NB4 (cell line): Measurements from ENCODE around the gene UST.

ENCODE experiments used
- DNase-seq: peaks from one replicate; pipeline ENCODE4 v3.0.0; 2010; ENCODE audit warnings: low read depth
- H3K4me3 ChIP-seq: one replicate; pipeline ENCODE4 v1.5.1; 2011; ENCODE audit warnings: mild to moderate bottlenecking, low read depth, low read length, moderate library complexity
- CTCF ChIP-seq: IDR thresholded peaks from one replicate; pipeline ENCODE4 v1.5.1; 2012; ENCODE audit warnings: low read depth, low read length
- MYC ChIP-seq: IDR thresholded peaks from 2 replicates; pipeline ENCODE4 v1.6.1; 2011; ENCODE audit warnings: low read depth, low read length
- POLR2A ChIP-seq: IDR thresholded peaks from 2 replicates; pipeline ENCODE4 v1.6.1; 2011; ENCODE audit warnings: mild to moderate bottlenecking; ENCODE audit not compliant: insufficient read length; ENCODE audit errors: extremely low read depth
- TF ChIP-seq, protein P1 (sequence below): IDR thresholded peaks from 2 replicates; pipeline ENCODE4 v1.6.1; 2011; ENCODE audit warnings: low read depth, low read length

Gene UST

GRCh38 chr6:149024361-149024760 is 277.5 kb downstream of the UST start:
- TF ChIP-seq CTCF (no peak), MYC (no peak), POLR2A (no peak)
- TF ChIP-seq, protein P1, sequence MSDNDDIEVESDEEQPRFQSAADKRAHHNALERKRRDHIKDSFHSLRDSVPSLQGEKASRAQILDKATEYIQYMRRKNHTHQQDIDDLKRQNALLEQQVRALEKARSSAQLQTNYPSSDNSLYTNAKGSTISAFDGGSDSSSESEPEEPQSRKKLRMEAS = no peak
- no peak for DNase-seq
- H3K4me3 ChIP-seq = no peak overlapping the region

DNA sequence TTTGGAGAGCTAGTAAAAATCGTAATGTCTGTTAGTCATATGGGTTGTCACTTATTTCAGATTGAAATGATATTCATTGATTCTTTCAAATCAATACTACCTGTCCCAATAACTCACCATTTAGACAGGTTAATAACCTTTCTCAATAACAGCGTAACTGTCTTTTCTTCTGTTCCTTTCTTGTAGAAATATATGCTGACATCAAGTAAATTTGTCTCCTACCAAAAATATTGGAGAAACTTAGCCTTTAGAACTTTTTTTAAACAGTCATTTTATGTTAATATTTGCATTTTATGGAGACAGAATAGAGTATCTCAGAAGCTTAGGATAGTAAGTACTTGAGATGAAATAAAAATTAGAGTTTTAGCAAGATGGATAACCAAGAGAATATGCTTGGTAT is 278.2 kb downstream of the UST start:
- TF ChIP-seq POLR2A (no peak), MYC (no peak), CTCF (no peak)
- TF ChIP-seq, protein P1 = no peak
- DNase-seq = no peak
- no peak overlapping the region for H3K4me3 ChIP-seq

DNA sequence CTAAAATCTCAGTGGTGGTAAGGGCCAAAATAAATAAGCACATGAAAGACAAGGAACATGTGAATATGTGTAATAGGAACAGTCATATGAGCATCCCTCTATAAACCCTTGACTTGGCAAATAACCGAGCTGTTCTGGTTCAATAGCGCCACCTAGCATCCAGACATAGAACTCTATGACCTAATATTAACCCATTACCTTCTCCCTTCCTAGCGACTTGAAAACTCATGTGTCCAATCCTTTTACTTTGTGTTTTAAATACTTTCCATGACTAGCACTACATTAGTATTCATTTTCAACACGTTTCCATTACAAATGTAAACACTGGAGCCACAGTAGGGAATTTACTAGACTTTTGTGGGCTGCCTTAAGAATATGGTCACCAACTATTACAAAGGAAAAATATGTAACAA is 279.7 kb downstream of the UST start:
- no peak overlapping the region for H3K4me3 ChIP-seq
- TF ChIP-seq, protein P1 = no peak
- TF ChIP-seq MYC (no peak), POLR2A (no peak), CTCF (peak; percentile 56)
- peak; percentile 75 for DNase-seq

- TF ChIP-seq POLR2A (no peak), CTCF (no peak), MYC (no peak)
- TF ChIP-seq, protein P1 = no peak
- H3K4me3 ChIP-seq = no peak overlapping the region
- DNase-seq = no peak
These were observed 280.7 kb downstream of the UST start for GRCh38 chr6:149027484-149027883.

DNA sequence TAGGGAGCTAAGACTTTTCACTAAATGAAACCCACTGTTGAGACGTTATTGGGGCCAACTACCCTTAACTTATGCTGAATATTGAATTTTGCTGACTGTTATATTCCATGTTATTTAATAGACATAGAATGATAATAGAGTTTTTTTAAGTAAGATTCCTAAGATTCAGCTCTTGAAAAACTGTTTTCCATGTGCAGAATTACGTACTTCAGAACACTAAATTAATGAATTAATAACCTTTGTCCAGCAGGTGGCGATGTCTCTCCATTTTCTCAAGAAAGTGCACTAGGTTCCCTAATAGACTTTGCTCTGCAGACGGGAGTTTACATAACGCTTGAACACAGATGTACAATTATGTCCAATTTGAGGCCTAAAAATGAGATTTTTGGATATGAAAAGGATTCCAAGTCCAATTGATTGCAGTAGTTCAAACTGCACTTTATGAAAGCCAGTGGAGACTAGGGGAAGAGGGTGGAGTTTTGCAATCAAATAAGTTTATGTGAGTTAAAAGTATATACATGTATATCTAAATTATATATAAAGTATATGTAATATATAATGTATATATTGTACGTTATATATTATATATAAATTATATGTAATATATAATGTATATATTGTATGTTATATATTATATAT is 282.1 kb downstream of the UST start:
- H3K4me3 ChIP-seq = no peak overlapping the region
- DNase-seq = peak; percentile 91
- no peak for TF ChIP-seq POLR2A
- peak; percentile 12 for TF ChIP-seq CTCF
